Measurements from ENCODE around the gene FANK1. TPM values are rescaled to one million over a fixed set of nuclear protein-coding genes. Genes with fewer than 3 reads are reported as not detected.

FANK1 gene
- total and polyA plus RNA-seq, 10 donors: 0.35 to 1.0 (median 0.90) TPM; not detected in 2

- WGBS, 5 donors: 90 to 94% (median 90%) methylated on average over 4 of the region's 4 CpGs
- no peak for TF ChIP-seq POLR2AphosphoS5 (IDR thresholded peaks at IDR 0.05)
- no peak for TF ChIP-seq CTCF (IDR thresholded peaks at IDR 0.05 in 8 of 11, conservative IDR thresholded peaks at IDR 0.05 in 3 of 11)
- TF ChIP-seq POLR2A (IDR thresholded peaks at IDR 0.05): no peak
- intact Hi-C loops (cut with DNase I; ENCODE audit: low total_unique reads): no loop called here
- Histone ChIP-seq H3K9me3 (no peaks in the 10 kb centered on the region), H3K4me3 (no peak overlapping the region), H3K27ac (peak overlapping the region in 5 of 8 donors; percentile 55 to 71 (median 57)), H3K27me3 (replicated peaks in 1 of 7) (peaks cover 0 to 11% (median 0%) of the 10 kb centered on the region in 7 donors), H3K4me1 (peaks cover 16 to 33% (median 22%) of the 10 kb centered on the region in 6 donors), H3K36me3 (no peaks in the 10 kb centered on the region)
- DNase-seq: no peak
Measured at GRCh38 chr10:126041117-126041516, 144.8 kb downstream of the FANK1 start.

- peak overlapping the region in 2 of 8 donors; percentile 16 to 52 for H3K4me3 ChIP-seq
- H3K9me3 ChIP-seq: no peaks in the 10 kb centered on the region
- H3K4me1 ChIP-seq: peaks cover 16 to 26% (median 22%) of the 10 kb centered on the region in 6 donors
- intact Hi-C loops (cut with DNase I; ENCODE audit: low total_unique reads): no loop called here
- no peak for TF ChIP-seq POLR2A (IDR thresholded peaks at IDR 0.05)
- peak; percentile 79 to 88 (median 81) for TF ChIP-seq POLR2AphosphoS5 (IDR thresholded peaks at IDR 0.05)
- H3K27me3 ChIP-seq (replicated peaks in 1 of 7): peaks cover 0 to 11% (median 0%) of the 10 kb centered on the region in 7 donors
- H3K27ac ChIP-seq: peak overlapping the region in 7 of 8 donors; percentile 17 to 71 (median 56)
- DNase-seq: peak; percentile 94
- H3K36me3 ChIP-seq: no peaks in the 10 kb centered on the region
- WGBS, 5 donors: 2 to 11% (median 4%) methylated on average over 9 to 12 of the region's 12 CpGs
Measured at GRCh38 chr10:126041804-126042231, 145.5 kb downstream of the FANK1 start.

DNA sequence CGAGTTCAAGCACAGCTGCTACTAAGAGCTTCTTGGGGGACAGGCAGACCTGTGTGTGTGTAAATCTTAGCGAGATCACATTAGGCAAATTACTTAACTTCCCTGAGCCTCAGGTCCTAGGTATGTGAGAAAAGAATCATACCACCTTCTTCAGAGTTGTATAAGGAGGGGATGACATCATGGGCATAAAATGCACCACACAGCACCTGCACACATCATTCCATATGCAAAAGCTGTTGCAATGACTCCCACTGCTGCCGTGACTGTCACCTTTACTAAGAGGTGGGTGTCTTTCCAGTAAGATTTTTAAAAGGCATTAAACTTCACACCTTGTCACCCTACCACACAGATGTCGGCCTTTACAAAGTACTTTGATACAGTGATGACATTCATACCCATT lies 146.0 kb downstream of the FANK1 start:
- Histone ChIP-seq H3K4me3 (peak overlapping the region in 2 of 8 donors; percentile 16 to 52), H3K36me3 (no peaks in the 10 kb centered on the region), H3K27ac (peak overlapping the region in 7 of 8 donors; percentile 17 to 71 (median 56)), H3K27me3 (replicated peaks in 1 of 7) (peaks cover 0 to 11% (median 0%) of the 10 kb centered on the region in 7 donors), H3K4me1 (peaks cover 16 to 25% (median 22%) of the 10 kb centered on the region in 6 donors), H3K9me3 (no peaks in the 10 kb centered on the region)
- intact Hi-C loops (cut with DNase I; ENCODE audit: low total_unique reads): no loop called here
- DNase-seq: no peak
- WGBS, 5 donors: 57 to 69% (median 58%) methylated on average over 4 of the region's 4 CpGs
- TF ChIP-seq POLR2AphosphoS5 (IDR thresholded peaks at IDR 0.05) (no peak), POLR2A (IDR thresholded peaks at IDR 0.05) (no peak), CTCF (IDR thresholded peaks at IDR 0.05 in 8 of 11, conservative IDR thresholded peaks at IDR 0.05 in 3 of 11) (no peak)

DNA sequence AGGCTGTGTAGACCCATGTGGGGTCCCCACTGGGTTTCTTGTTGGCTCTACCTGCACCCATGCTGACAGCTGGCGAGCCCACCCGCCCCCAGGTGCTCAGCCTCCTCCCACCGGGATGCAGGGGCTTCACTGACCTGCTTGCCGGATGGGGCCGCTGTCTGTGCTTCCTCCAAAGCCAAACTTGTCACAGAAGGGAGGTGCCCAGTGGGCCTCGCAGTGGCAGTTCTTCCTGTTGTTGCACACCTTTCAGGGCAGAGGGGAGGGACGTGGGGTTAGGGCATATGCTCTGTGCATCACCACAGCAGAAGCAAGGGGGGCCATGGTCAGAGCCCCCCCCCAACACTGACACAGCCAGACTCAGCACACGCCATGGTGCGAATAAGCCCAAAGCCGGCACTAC lies 146.5 kb downstream of the FANK1 start:
- peaks cover 0 to 11% (median 0%) of the 10 kb centered on the region in 7 donors for H3K27me3 ChIP-seq (replicated peaks in 1 of 7)
- H3K9me3 ChIP-seq: no peaks in the 10 kb centered on the region
- H3K27ac ChIP-seq: no peak overlapping the region
- no peaks in the 10 kb centered on the region for H3K36me3 ChIP-seq
- no peak for TF ChIP-seq POLR2A (IDR thresholded peaks at IDR 0.05)
- TF ChIP-seq POLR2AphosphoS5 (IDR thresholded peaks at IDR 0.05): no peak
- TF ChIP-seq CTCF (IDR thresholded peaks at IDR 0.05 in 8 of 11, conservative IDR thresholded peaks at IDR 0.05 in 3 of 11): no peak
- no peak overlapping the region for H3K4me3 ChIP-seq
- intact Hi-C loops (cut with DNase I; ENCODE audit: low total_unique reads): no loop called here
- H3K4me1 ChIP-seq: peaks cover 16 to 25% (median 22%) of the 10 kb centered on the region in 6 donors
- no peak for DNase-seq
- 75 to 86% (median 83%) methylated on average over 6 to 10 of the region's 10 CpGs for WGBS, 5 donors

All from spleen (tissue), 11 donors.